ENCODE results near the gene C16orf92. TPM values are rescaled to one million over a fixed set of nuclear protein-coding genes. Genes with fewer than 3 reads are reported as not detected.

C16orf92 gene
- total RNA-seq, 4 donors from 2014 or later, result not detected

GRCh38 chr16:30005341-30006094 is 17.5 kb upstream of the C16orf92 start:
- Histone ChIP-seq H3K27me3 (peaks cover 8% of the 10 kb centered on the region), H3K36me3 (peaks cover 0 to 2% of the 10 kb centered on the region in 2 donors), H3K27ac (no peak overlapping the region), H3K4me1 (peaks cover 2% of the 10 kb centered on the region in 2 donors), H3K4me3 (replicated peaks in 1 of 3) (no peak overlapping the region), H3K9me3 (no peaks in the 10 kb centered on the region)
- peak; percentile 20 to 21 for DNase-seq
- 59 to 69% methylated on average over 18 to 19 of the region's 35 CpGs for WGBS, 2 donors
- TF ChIP-seq POLR2A (IDR thresholded peaks at IDR 0.05) (no peak), CTCF (IDR thresholded peaks at IDR 0.05) (peak; percentile 49 to 81 (median 62))
- intact Hi-C loops (cut with DNase I), result no loop called here

- Histone ChIP-seq H3K27ac (no peak overlapping the region), H3K9me3 (no peaks in the 10 kb centered on the region), H3K27me3 (peaks cover 13% of the 10 kb centered on the region), H3K36me3 (peaks cover 0 to 2% of the 10 kb centered on the region in 2 donors), H3K4me3 (replicated peaks in 1 of 3) (no peak overlapping the region), H3K4me1 (peaks cover 7% of the 10 kb centered on the region in 2 donors)
- intact Hi-C loops (cut with DNase I), result no loop called here
- 83 to 92% methylated on average over 1 to 10 of the region's 18 CpGs for WGBS, 2 donors
- no peak for DNase-seq
- no peak for TF ChIP-seq POLR2A (IDR thresholded peaks at IDR 0.05)
- TF ChIP-seq CTCF (IDR thresholded peaks at IDR 0.05), result no peak
Observed at GRCh38 chr16:30006095-30006473, 16.9 kb upstream of the C16orf92 start.

DNA sequence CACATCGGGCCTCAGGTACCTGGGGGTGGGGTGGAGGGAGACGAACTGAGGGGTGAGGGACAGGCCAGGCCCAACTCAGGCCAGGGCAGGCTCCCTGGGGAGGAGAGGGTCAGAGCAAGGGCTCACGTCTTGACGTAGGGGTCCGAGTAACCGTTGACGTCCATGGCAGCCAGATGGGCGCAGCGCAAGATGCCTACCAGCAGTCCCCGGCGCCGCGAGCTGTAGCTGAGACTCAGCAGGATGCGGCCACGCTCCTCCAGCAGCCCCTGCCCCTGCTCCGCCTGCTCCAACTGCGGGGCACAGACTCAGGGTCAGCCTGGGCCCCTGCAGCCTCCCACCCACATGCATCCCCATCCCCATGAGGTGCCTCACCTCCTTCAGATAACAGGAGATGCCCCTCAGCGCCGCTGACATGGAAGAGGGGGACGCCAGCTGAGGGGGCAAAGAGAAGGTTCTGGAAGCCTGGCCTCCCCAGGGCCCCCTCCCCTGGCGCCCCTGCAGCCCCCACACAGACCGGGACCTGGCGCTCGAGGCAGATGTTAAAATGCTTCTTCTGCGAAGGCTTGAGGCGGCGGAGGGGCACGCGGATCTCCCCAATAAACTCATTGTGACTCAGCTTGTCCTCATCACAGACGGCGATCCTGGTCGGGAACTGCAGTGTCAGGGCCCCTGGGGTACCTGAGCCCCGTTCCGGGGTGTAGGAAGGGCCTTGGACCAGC is 16.2 kb upstream of the C16orf92 start:
- intact Hi-C loops (cut with DNase I), result no loop called here

GRCh38 chr16:30007378-30007895 is 15.6 kb upstream of the C16orf92 start:
- H3K27ac ChIP-seq, result no peak overlapping the region
- no peaks in the 10 kb centered on the region for H3K9me3 ChIP-seq
- no peak for DNase-seq
- no peak overlapping the region for H3K4me3 ChIP-seq (replicated peaks in 1 of 3)
- intact Hi-C loops (cut with DNase I), result no loop called here
- H3K4me1 ChIP-seq, result peaks cover 9 to 13% of the 10 kb centered on the region in 2 donors
- no peaks in the 10 kb centered on the region for H3K36me3 ChIP-seq
- TF ChIP-seq POLR2A (IDR thresholded peaks at IDR 0.05), result no peak
- no peak for TF ChIP-seq CTCF (IDR thresholded peaks at IDR 0.05)
- 62 to 73% methylated on average over 5 to 9 of the region's 11 CpGs for WGBS, 2 donors
- H3K27me3 ChIP-seq, result peaks cover 20% of the 10 kb centered on the region

More for the DNA sequence above, 16.2 kb upstream of the C16orf92 start:
- H3K4me3 ChIP-seq (replicated peaks in 1 of 3), result no peak overlapping the region
- peaks cover 0 to 2% of the 10 kb centered on the region in 2 donors for H3K36me3 ChIP-seq
- peaks cover 9 to 13% of the 10 kb centered on the region in 2 donors for H3K4me1 ChIP-seq
- DNase-seq, result no peak
- no peak for TF ChIP-seq POLR2A (IDR thresholded peaks at IDR 0.05)
- TF ChIP-seq CTCF (IDR thresholded peaks at IDR 0.05), result no peak
- peaks cover 20% of the 10 kb centered on the region for H3K27me3 ChIP-seq
- H3K9me3 ChIP-seq, result no peaks in the 10 kb centered on the region
- H3K27ac ChIP-seq, result no peak overlapping the region
- WGBS, 2 donors, result 79 to 83% methylated on average over 22 to 25 of the region's 34 CpGs
